Peyer's patch (tissue), 4 donors: ENCODE data around the gene SHISA9. TPM values are rescaled to one million over a fixed set of nuclear protein-coding genes. Genes with fewer than 3 reads are reported as not detected.

Experiments
- DNase-seq, 3 donors: peaks; one replicate each; pipeline ENCODE4 v3.0.0-alpha.2; 2017 to 2019
- H3K27ac ChIP-seq, 4 donors: fragments of 200-600 bp; sonication (generic); one replicate each; pipeline ENCODE4 v1.5.1; 2016 to 2019
- H3K27me3 ChIP-seq, 2 donors: fragments of 200-600 bp; sonication (generic); one replicate each; pipeline ENCODE4 v1.5.1; 2019
- H3K36me3 ChIP-seq, 3 donors: fragments of 200-600 bp; sonication (generic); one replicate each; pipeline ENCODE4 v1.5.1; 2016 to 2019
- H3K4me1 ChIP-seq, 4 donors: fragments of 200-600 bp; sonication (generic); one replicate each; pipeline ENCODE4 v1.5.1; 2016 to 2019
- H3K4me3 ChIP-seq, 4 donors: fragments of 200-600 bp; sonication (generic); 1 replicate in 3 of 4; 2 replicates in 1 of 4; pipeline ENCODE4 v1.5.1; 2016 to 2019; ENCODE audit warnings: mild to moderate bottlenecking in 1 of 4
- H3K9me3 ChIP-seq, 4 donors: fragments of 200-600 bp; sonication (generic); one replicate each; pipeline ENCODE4 v1.5.1; 2016 to 2019; ENCODE audit warnings: mild to moderate bottlenecking in 1 of 4
- CTCF ChIP-seq, 6 experiments: fragments of 450-650 bp in 4 of 6; fragments of 200-600 bp in 2 of 6; sonication (generic) in 1 of 6; IDR thresholded peaks; one replicate each; pipeline ENCODE4 v1.5.1; 2017 to 2019; ENCODE audit warnings: antibody characterized with exemption in 6 of 6, mild to moderate bottlenecking in 3 of 6, moderate library complexity in 1 of 6
- POLR2A ChIP-seq, 2 donors: fragments of 450-650 bp; IDR thresholded peaks; one replicate each; pipeline ENCODE4 v1.5.1; 2017; ENCODE audit warnings: antibody characterized with exemption in 2 of 2, mild to moderate bottlenecking in 2 of 2, moderate library complexity in 2 of 2
- total RNA-seq, 4 donors: library from RNA; depleted of rRNA; stranded (reverse); fragments of >200 nt; gene quantifications; one replicate each; pipeline ENCODE4 v1.1.0, GENCODE V29; 2016

SHISA9 gene
- total RNA-seq, 4 donors from 2014 or later: 0.66 TPM; not detected in 3

- H3K4me1 ChIP-seq: no peaks in the 10 kb centered on the region
- no peaks in the 10 kb centered on the region for H3K27me3 ChIP-seq
- no peak for DNase-seq
- TF ChIP-seq POLR2A (IDR thresholded peaks at IDR 0.05) (no peak), CTCF (IDR thresholded peaks at IDR 0.05) (no peak)
- no peak overlapping the region for H3K4me3 ChIP-seq
- H3K9me3 ChIP-seq: no peaks in the 10 kb centered on the region
- no peaks in the 10 kb centered on the region for H3K36me3 ChIP-seq
- no peak overlapping the region for H3K27ac ChIP-seq
Measured at GRCh38 chr16:12999368-12999767, 98.0 kb downstream of the SHISA9 start.

- Histone ChIP-seq H3K36me3 (no peaks in the 10 kb centered on the region), H3K27ac (no peak overlapping the region), H3K9me3 (no peaks in the 10 kb centered on the region), H3K27me3 (no peaks in the 10 kb centered on the region), H3K4me1 (no peaks in the 10 kb centered on the region), H3K4me3 (no peak overlapping the region)
- TF ChIP-seq POLR2A (IDR thresholded peaks at IDR 0.05) (no peak), CTCF (IDR thresholded peaks at IDR 0.05) (no peak)
- DNase-seq: no peak
Measured at GRCh38 chr16:13005721-13006247, 104.4 kb downstream of the SHISA9 start.

- Histone ChIP-seq H3K27me3 (no peaks in the 10 kb centered on the region), H3K9me3 (no peaks in the 10 kb centered on the region), H3K36me3 (no peaks in the 10 kb centered on the region), H3K27ac (no peak overlapping the region), H3K4me1 (no peaks in the 10 kb centered on the region), H3K4me3 (no peak overlapping the region)
- TF ChIP-seq POLR2A (IDR thresholded peaks at IDR 0.05) (no peak), CTCF (IDR thresholded peaks at IDR 0.05) (no peak)
- DNase-seq: no peak
Measured at GRCh38 chr16:13012601-13013000, 111.2 kb downstream of the SHISA9 start.

GRCh38 chr16:13013043-13013442 lies 111.6 kb downstream of the SHISA9 start:
- DNase-seq: no peak
- Histone ChIP-seq H3K27ac (no peak overlapping the region), H3K9me3 (no peaks in the 10 kb centered on the region), H3K4me3 (no peak overlapping the region), H3K27me3 (no peaks in the 10 kb centered on the region), H3K4me1 (no peaks in the 10 kb centered on the region), H3K36me3 (no peaks in the 10 kb centered on the region)
- TF ChIP-seq CTCF (IDR thresholded peaks at IDR 0.05): no peak
- TF ChIP-seq POLR2A (IDR thresholded peaks at IDR 0.05): no peak

GRCh38 chr16:13014476-13014875 lies 113.1 kb downstream of the SHISA9 start:
- no peaks in the 10 kb centered on the region for H3K27me3 ChIP-seq
- no peaks in the 10 kb centered on the region for H3K36me3 ChIP-seq
- no peak for DNase-seq
- H3K27ac ChIP-seq: no peak overlapping the region
- no peak overlapping the region for H3K4me3 ChIP-seq
- TF ChIP-seq POLR2A (IDR thresholded peaks at IDR 0.05): no peak
- no peak for TF ChIP-seq CTCF (IDR thresholded peaks at IDR 0.05)
- H3K9me3 ChIP-seq: no peaks in the 10 kb centered on the region
- H3K4me1 ChIP-seq: no peaks in the 10 kb centered on the region

GRCh38 chr16:13018026-13018425 lies 116.6 kb downstream of the SHISA9 start:
- TF ChIP-seq POLR2A (IDR thresholded peaks at IDR 0.05) (no peak), CTCF (IDR thresholded peaks at IDR 0.05) (no peak)
- H3K36me3 ChIP-seq: no peaks in the 10 kb centered on the region

More at GRCh38 chr16:13018026-13018425, 116.6 kb downstream of the SHISA9 start:
- Histone ChIP-seq H3K27ac (no peak overlapping the region), H3K4me1 (no peaks in the 10 kb centered on the region), H3K4me3 (no peak overlapping the region), H3K9me3 (no peaks in the 10 kb centered on the region), H3K27me3 (no peaks in the 10 kb centered on the region)
- no peak for DNase-seq
